AG04449 (cell line): Measurements from ENCODE around the gene CST11.
"Not testable (repeated sequence)": the region's sequence is repeated elsewhere in the genome, so short reads cannot be mapped to it uniquely, and the experiment has no call there.

Experiments
- CTCF ChIA-PET: fragments of 350-600 bp; formaldehyde crosslinking; extraction: SDS; loops from one replicate; lab custom pipeline; 2021; ENCODE audit warnings: antibody characterized with exemption; lab: Yijun Ruan, JAX
- POLR2A ChIA-PET: fragments of 400-600, 350-600 bp; formaldehyde crosslinking; extraction: SDS; loops from one replicate; lab custom pipeline; 2020; ENCODE audit warnings: antibody characterized with exemption, inconsistent platforms; lab: Yijun Ruan, JAX
- DNase-seq: peaks from one replicate; pipeline ENCODE4 v3.0.0-alpha.2; 2010; ENCODE audit warnings: low read depth, low spot score
- H3K4me3 ChIP-seq: 2 replicates; pipeline ENCODE4 v1.5.1; 2011; ENCODE audit warnings: low read depth, mild to moderate bottlenecking, control low read depth, low read length
- CTCF ChIP-seq: IDR thresholded peaks from one replicate; pipeline ENCODE4 v1.5.1; 2011; ENCODE audit warnings: mild to moderate bottlenecking, moderate library complexity, low read length, control low read depth, inconsistent platforms; ENCODE audit not compliant: insufficient read depth; ENCODE audit errors: missing control alignments

The CST11 gene

GRCh38 chr20:23476015-23476754, 23.5 kb upstream of the CST11 start:
- no peak for DNase-seq
- TF ChIP-seq CTCF = no peak
- no peak overlapping the region for H3K4me3 ChIP-seq
- ChIA-PET CTCF (no interaction called here), POLR2A (no interaction called here)

GRCh38 chr20:23475395-23475794, 22.7 kb upstream of the CST11 start:
- POLR2A ChIA-PET = no interaction called here
- CTCF ChIA-PET = no interaction called here
- H3K4me3 ChIP-seq = no peak overlapping the region
- no peak for DNase-seq
- no peak for TF ChIP-seq CTCF

- H3K4me3 ChIP-seq, POLR2A ChIA-PET, CTCF ChIA-PET, DNase-seq: not testable (repeated sequence)
Observed at GRCh38 chr20:23473293-23473692, 20.6 kb upstream of the CST11 start.

GRCh38 chr20:23472306-23472705, 19.6 kb upstream of the CST11 start:
- CTCF ChIA-PET, POLR2A ChIA-PET, H3K4me3 ChIP-seq, DNase-seq: not testable (repeated sequence)

GRCh38 chr20:23466961-23467360, 14.3 kb upstream of the CST11 start:
- POLR2A ChIA-PET, CTCF ChIA-PET, DNase-seq, H3K4me3 ChIP-seq: not testable (repeated sequence)

- CTCF ChIA-PET = no interaction called here
- DNase-seq = no peak
- POLR2A ChIA-PET = no interaction called here
- TF ChIP-seq CTCF = no peak
- no peak overlapping the region for H3K4me3 ChIP-seq
Observed at GRCh38 chr20:23461180-23461579, 8.5 kb upstream of the CST11 start.

- ChIA-PET CTCF (interaction anchor here (1.1 kb wide), 1 partner anchor 147 kb away, joined by 4 read pairs; no protein-coding TSS in a partner anchor), POLR2A (no interaction called here)
- DNase-seq = no peak
- no peak overlapping the region for H3K4me3 ChIP-seq
- no peak for TF ChIP-seq CTCF
Observed at GRCh38 chr20:23459461-23460150, 6.9 kb upstream of the CST11 start.

GRCh38 chr20:23456873-23457272, 4.2 kb upstream of the CST11 start:
- no peak for TF ChIP-seq CTCF
- no peak overlapping the region for H3K4me3 ChIP-seq
- no peak for DNase-seq
- CTCF ChIA-PET = no interaction called here
- POLR2A ChIA-PET = no interaction called here
